HG03432 (cell line): ENCODE data around the gene PI4K2B.
"Not testable (repeated sequence)": the region's sequence is repeated elsewhere in the genome, so short reads cannot be mapped to it uniquely, and the experiment has no call there.

Experiments used
- ATAC-seq: cut with Tn5 transposase; IDR thresholded peaks from one replicate; pipeline ENCODE4 v1.9.1; 2021; ENCODE audit warnings: mild to moderate bottlenecking, moderate library complexity; ENCODE audit not compliant: unreplicated experiment

Gene PI4K2B

GRCh38 chr4:25233737-25234389 lies at the start of gene PI4K2B:
PI4K2B (plus strand) TSS chr4:25234033; CDS start chr4:25234164, 131 bp downstream.
- peak; percentile 84 for ATAC-seq

DNA sequence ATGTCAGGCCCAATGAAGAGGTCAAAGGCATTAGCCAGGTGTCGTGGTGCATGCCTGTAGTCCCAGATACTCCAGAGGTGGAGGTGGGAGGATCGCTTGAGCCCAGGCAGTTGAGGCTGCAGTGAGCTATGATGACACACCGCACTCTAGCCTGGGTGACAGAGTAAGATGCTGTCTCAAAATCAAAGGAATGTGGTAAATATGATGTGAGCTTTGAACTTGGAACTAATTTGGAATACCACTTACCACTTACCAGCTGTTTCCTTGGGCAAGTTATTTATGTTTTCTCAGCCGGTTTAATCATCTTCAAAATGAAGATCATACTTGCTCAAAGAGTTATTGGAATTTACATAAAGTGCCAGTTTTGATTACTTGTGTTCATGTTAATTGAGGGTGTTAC lies 49.8 kb upstream of the PI4K2B start:
- ATAC-seq, result no peak

- ATAC-seq, result no peak
Measured at GRCh38 chr4:25190407-25190806, 43.4 kb upstream of the PI4K2B start.

DNA sequence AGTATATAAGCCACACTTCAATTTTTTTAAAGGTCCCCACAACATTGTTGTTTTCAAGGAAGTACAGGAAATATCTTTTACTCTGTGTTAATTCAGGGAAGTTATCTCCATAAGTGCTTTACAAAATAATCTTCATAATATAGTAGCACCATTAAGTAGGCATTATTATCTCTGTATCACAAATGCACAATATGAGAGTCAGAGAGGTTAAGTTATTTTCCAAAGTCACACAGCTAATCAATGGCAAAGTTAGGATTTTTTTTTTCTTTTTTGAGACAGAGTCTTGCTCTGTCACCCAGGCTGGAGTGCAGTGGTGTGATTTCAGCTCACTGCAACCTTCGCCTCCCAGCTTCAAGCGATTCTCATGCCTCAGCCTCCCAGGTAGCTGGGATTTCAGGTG lies 35.1 kb upstream of the PI4K2B start:
- ATAC-seq, result no peak

- ATAC-seq, result no peak
Measured at GRCh38 chr4:25207997-25208396, 25.8 kb upstream of the PI4K2B start.

GRCh38 chr4:25209702-25210101 lies 24.1 kb upstream of the PI4K2B start:
- ATAC-seq, result no peak

DNA sequence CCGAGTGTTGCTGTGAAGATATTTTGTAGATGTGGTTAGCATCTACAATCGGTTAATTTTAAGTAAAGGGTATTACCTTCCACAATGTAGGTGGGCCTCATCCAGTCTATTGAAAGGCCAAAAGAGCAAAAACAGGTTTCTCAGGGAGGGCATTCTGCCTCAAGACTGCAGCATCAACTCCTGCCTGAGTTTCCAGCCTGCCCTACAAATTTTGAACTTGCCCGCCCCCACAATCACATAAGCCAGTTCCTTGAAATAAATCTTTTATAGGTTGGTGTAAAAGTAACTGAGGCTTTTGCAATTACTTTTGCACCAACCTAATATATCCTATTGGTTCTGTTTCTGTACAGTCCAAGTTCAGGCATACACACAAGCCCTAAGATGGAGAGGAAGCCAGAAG lies 22.1 kb upstream of the PI4K2B start:
- ATAC-seq, result no peak

DNA sequence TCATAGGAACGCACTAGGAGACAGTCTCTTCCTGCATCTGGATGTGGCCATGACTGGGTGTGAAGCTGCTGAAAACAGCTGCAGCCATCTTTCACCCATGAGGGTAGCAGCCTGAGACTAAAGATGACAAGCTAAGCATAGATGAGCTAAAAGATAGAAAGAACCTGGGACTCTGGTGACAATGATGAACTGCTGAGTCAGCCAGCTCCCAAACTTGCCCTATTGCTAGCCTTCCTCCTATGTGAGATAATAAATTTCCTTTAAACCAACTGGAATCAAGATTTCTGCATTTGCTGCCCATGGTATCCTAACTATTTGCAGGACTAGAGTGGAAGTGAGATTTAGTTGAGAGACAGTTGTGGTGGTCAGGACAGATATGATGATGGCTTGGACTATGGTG lies 21.0 kb upstream of the PI4K2B start:
- ATAC-seq, result no peak

DNA sequence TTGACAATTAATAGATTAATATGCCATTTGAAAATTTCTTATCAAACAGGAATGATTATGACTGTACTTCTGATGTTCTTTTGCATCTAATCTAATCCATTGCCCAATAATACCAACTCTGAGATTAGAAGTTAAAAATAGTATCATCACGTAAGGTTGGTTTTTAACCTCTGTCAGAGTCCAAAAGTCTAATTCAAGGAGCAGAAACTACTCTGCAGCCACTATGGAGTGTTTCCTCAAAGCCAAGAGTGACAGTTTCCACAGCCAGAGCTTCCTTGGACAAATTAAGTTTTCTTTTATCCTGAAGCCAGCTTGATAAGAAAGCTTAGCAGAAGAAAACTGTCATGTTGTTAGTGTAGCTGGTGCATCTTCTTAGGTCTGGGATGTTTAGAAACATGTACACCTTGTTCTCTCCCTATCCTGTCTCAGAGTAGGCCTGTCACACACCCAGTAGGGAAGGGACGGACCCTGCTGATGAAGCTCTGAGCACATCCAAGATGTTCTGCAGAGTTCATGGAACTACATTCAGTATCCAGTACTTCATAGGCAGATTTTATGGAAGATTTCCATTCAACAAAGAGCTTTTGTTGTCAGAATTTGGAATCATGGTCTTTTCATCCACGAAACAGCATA lies 20.4 kb upstream of the PI4K2B start:
- ATAC-seq, result no peak

GRCh38 chr4:25214750-25215149 lies 19.1 kb upstream of the PI4K2B start:
- not testable (repeated sequence) for ATAC-seq

DNA sequence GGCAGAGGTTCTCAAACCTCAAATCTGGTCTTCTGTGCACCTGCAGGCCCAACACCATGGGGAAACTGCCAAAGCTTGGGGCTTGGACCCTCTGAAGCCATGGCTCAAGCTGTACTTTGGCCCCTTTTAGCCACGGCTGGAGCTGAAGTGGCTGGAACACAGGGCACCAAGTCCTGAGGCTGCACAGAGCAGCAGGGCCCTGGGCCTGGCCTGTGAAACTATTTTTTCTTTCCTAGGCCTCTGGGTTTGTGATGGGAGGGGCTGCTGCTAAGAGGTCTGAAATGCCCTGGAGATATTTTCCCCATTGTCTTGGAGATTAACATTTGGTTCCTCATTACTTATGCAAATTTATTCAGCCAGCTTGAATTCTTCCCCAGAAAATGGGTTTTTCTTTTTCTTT lies 18.3 kb upstream of the PI4K2B start:
- ATAC-seq, result no peak

GRCh38 chr4:25221377-25221776 lies 12.5 kb upstream of the PI4K2B start:
- no peak for ATAC-seq

- no peak for ATAC-seq
Measured at GRCh38 chr4:25223802-25224375, 9.9 kb upstream of the PI4K2B start.

- ATAC-seq, result no peak
Measured at GRCh38 chr4:25229804-25230203, 4.0 kb upstream of the PI4K2B start.

DNA sequence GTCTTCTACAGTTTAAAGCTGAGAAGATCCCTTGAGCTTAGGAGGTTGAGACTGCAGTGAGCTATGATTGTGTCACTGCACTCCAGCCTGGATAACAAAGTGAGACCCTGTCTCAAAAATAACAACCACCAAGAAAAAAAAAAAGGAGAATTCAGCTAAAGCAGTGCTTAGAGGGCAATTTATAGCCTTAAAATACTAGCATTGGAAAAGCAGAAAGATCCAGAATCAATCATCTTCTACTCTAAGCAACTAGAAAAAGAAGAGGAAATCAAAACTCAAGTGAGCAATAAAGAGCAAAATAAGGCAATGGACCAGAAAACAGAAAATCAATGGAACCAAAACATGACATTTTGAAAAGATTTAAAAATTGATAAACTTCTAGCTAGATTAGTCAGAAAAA lies 639 bp upstream of the PI4K2B start:
- ATAC-seq, result no peak

DNA sequence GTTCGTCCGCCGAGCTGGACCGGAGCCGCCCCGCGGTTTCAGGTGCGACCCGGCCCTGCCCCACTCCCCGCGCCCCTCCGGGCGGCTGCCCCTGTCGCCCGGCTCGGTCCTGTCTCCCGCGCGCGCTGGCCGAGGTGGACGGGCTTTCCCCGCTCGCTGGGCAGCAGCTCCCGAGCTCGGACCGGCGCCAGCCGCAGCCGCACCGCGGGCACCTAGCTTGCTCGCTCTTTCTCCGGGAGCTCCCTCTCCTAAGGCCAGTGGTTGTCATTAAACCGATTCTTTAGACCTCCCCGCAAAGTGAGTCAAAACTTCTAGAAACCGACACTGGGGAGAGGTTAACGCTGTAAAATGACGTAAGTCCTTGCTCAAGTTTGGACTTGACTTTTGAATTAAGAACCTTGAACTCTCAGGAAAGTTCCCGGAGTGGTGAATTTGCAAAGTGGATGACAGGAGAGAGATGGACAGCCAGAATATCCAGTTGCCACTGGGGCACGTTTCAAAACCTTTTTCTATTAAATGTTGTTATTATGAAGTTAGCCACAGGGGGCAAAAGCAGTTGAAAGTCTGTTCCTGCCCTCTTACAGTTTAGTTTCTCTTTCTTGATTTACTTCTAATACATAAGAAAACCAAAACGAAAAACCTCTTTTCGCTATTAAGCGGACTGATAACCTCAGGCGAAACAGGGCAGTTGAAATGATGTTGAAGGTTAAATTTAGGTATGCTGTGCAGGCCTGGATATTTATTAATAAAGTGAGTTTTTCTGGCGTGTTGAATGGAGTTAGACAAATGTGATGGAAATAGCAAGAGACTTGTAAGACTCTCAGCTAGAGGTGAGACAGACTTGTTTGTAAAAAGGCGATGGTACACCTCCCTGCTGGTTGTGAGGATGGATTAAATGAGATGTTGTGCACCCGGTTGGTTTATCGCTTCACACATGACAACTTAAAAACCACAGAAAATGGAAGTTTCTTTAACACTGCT lies 847 bp downstream of the PI4K2B start:
- ATAC-seq, result peak; percentile 62

- no peak for ATAC-seq
Measured at GRCh38 chr4:25235401-25235800, 1.6 kb downstream of the PI4K2B start.

- not testable (repeated sequence) for ATAC-seq
Measured at GRCh38 chr4:25236030-25236429, 2.2 kb downstream of the PI4K2B start.

GRCh38 chr4:25236971-25237370 lies 3.1 kb downstream of the PI4K2B start:
- ATAC-seq, result no peak

DNA sequence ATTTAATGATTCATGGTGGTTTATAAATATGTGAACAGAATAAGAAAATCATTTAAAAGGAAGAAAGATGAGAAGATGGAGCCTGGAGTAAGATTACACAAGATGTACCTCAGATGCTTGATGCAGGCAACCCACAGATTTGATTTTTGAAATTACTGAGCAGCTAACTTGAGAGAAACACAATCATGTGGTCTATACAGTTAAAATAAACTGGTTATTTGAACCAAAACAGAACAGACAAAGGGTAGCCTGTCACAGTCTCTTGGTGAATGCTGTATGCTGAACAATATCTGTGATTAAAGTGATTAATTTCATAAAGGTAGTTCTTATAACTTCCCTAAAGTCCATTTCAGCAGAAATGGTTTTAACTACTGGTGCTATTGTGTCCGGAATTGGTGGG lies 4.2 kb downstream of the PI4K2B start:
- no peak for ATAC-seq

DNA sequence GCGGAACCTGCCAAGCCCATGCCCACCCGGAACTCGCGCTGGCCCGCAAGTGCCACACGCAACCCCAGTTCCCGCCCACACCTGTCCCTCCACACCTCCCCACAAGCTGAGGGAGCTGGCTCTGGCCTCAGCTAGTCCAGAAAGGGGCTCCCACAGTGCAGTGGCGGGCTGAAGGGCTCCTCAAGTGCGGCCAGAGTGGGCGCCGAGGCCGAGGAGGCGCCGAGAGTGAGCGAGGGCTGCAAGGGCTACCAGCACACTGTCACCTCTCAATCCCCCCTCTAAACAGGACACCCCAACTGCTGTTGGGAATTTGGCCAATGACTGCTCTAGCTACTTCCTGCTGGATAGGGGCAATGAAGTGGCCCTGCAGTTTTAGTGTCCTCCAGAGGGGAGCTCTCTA lies 5.7 kb downstream of the PI4K2B start:
- ATAC-seq, result not testable (repeated sequence)
